Measurements from ENCODE around the gene DOP1A. TPM values are rescaled to one million over a fixed set of nuclear protein-coding genes. Genes with fewer than 3 reads are reported as not detected.

The DOP1A gene
- total RNA-seq, 1 donor from 2014 or later = 29.5 TPM

DNA sequence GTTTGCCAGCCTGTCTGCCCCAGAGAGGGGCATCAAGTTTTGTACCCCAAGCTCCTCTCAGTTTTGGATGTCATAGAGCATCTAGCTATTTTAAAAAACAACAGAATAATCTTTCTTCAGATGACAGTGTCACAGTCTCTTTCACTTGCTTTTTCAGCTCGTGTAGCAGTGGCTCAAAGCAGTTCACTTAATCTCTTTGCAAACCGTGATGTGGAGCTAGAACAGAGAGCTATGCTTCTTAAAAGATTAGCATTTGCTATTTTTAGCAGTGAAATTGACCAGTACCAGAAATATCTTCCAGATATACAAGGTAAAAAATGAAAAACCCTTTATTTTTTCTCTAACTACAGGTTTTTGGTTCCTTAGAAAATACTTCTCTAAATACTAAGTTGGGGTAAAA, 88.3 kb downstream of the DOP1A start:
- H3K4me3 ChIP-seq (ENCODE audit: low read depth, low read length) = no peak overlapping the region
- no peaks in the 10 kb centered on the region for H3K27me3 ChIP-seq (ENCODE audit: control insufficient read depth, insufficient read depth, low read length)
- FAIRE-seq (no peak), DNase-seq (ENCODE audit: low read depth) (no peak)
- TF ChIP-seq, protein P1, sequence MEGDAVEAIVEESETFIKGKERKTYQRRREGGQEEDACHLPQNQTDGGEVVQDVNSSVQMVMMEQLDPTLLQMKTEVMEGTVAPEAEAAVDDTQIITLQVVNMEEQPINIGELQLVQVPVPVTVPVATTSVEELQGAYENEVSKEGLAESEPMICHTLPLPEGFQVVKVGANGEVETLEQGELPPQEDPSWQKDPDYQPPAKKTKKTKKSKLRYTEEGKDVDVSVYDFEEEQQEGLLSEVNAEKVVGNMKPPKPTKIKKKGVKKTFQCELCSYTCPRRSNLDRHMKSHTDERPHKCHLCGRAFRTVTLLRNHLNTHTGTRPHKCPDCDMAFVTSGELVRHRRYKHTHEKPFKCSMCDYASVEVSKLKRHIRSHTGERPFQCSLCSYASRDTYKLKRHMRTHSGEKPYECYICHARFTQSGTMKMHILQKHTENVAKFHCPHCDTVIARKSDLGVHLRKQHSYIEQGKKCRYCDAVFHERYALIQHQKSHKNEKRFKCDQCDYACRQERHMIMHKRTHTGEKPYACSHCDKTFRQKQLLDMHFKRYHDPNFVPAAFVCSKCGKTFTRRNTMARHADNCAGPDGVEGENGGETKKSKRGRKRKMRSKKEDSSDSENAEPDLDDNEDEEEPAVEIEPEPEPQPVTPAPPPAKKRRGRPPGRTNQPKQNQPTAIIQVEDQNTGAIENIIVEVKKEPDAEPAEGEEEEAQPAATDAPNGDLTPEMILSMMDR (IDR thresholded peaks at IDR 0.05; ENCODE audit: insufficient read depth, low read length, severe bottlenecking) = no peak
- H3K36me3 ChIP-seq (ENCODE audit: control insufficient read depth, insufficient read depth, low read length) = peaks cover 8% of the 10 kb centered on the region

DNA sequence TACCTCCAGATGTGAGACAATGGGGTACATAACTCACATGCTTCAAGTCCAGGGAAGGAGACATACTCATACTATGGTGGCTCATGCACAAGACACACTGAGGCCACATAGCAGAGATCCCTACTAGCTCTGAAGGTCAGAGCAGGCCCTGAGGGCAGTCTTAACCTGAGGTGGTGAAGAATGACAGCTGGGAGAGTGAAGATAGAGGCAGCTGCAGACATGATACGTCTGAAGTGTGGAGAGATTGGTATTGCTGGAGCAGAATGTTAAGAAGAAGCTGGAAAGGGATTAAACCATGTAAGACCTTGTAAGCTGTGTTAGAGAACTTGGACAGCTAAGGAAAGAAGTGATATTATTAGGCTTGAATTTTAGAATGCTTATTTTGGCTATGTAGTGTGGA, 92.7 kb downstream of the DOP1A start:
- no peak for DNase-seq (ENCODE audit: low read depth)
- Histone ChIP-seq H3K4me3 (ENCODE audit: low read depth, low read length) (no peak overlapping the region), H3K27me3 (ENCODE audit: control insufficient read depth, insufficient read depth, low read length) (no peaks in the 10 kb centered on the region), H3K36me3 (ENCODE audit: control insufficient read depth, insufficient read depth, low read length) (peaks cover 5% of the 10 kb centered on the region)
- TF ChIP-seq, protein P1 (IDR thresholded peaks at IDR 0.05; ENCODE audit: insufficient read depth, low read length, severe bottlenecking) = no peak
- FAIRE-seq = no peak

DNA sequence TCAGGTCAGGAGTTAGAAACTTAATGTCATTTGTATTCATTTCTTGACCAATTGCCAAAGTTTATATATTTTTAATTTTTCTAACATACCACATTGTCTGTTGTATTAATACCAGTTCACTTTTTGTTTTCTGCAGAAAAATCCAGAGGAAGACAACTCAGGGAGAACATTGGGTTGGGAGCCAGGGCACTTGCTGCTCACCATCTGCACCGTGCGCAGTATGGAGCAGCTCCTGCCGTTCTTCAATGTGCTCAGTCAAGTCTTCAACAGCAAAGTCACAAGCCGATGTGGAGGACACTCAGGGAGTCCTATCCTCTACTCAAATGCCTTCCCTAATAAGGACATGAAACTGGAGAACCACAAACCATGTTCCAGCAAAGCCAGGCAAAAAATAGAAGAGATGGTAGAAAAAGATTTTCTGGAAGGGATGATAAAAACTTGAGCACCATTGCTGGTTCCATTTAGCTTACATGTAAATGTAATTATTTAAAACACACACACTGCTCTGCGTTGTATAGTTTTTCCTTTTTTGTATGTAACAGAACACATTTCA, 100.3 kb downstream of the DOP1A start:
- DNase-seq (ENCODE audit: low read depth) = no peak
- FAIRE-seq = no peak
- Histone ChIP-seq H3K27me3 (ENCODE audit: control insufficient read depth, insufficient read depth, low read length) (no peaks in the 10 kb centered on the region), H3K4me3 (ENCODE audit: low read depth, low read length) (no peak overlapping the region), H3K36me3 (ENCODE audit: control insufficient read depth, insufficient read depth, low read length) (peaks cover 17% of the 10 kb centered on the region)
- TF ChIP-seq, protein P1 (IDR thresholded peaks at IDR 0.05; ENCODE audit: insufficient read depth, low read length, severe bottlenecking) = no peak

DNA sequence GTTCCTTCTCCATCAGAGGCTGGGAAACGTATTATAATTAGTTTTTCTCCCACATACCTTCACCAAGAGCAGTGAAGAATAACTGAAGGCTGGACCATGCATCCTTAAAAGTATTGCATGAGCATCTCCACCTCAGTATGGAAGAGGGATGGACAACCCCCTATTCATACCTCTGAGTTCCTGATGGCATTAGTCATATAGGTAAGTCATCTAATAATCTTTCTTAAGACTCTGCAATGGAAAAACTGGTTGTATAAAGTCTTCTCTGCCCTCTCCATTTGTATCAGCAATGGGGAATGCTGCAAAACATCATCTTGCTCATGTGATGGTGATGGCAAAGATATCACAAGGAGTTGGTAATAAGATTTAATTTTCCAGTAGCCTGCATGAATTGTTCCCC, 101.1 kb downstream of the DOP1A start:
- Histone ChIP-seq H3K27me3 (ENCODE audit: control insufficient read depth, insufficient read depth, low read length) (no peaks in the 10 kb centered on the region), H3K36me3 (ENCODE audit: control insufficient read depth, insufficient read depth, low read length) (peaks cover 18% of the 10 kb centered on the region), H3K4me3 (ENCODE audit: low read depth, low read length) (no peak overlapping the region)
- FAIRE-seq (no peak), DNase-seq (ENCODE audit: low read depth) (peak; percentile 61)
- TF ChIP-seq, protein P1 (IDR thresholded peaks at IDR 0.05; ENCODE audit: insufficient read depth, low read length, severe bottlenecking) = no peak

DNA sequence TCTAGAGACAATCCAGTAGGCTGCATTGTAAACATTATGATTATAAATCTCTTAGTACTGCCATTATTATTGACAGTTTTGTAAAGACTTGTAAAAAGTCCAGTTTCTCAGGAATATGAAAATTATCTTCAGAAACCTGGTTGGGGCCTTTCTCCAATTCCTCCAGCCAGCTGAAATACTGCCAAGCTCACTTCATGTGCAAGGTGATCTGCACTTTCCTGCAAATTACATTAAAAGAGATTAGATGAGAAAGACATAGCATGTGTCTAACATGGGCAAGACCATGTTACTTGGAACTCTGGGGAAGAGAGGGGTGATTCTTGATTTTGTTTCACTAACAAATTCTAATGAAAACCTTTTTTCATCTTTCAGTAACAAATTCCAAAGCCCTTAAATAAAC, 101.6 kb downstream of the DOP1A start:
- Histone ChIP-seq H3K36me3 (ENCODE audit: control insufficient read depth, insufficient read depth, low read length) (peaks cover 19% of the 10 kb centered on the region), H3K27me3 (ENCODE audit: control insufficient read depth, insufficient read depth, low read length) (no peaks in the 10 kb centered on the region), H3K4me3 (ENCODE audit: low read depth, low read length) (no peak overlapping the region)
- no peak for FAIRE-seq
- TF ChIP-seq, protein P1 (IDR thresholded peaks at IDR 0.05; ENCODE audit: insufficient read depth, low read length, severe bottlenecking) = no peak
- no peak for DNase-seq (ENCODE audit: low read depth)

DNA sequence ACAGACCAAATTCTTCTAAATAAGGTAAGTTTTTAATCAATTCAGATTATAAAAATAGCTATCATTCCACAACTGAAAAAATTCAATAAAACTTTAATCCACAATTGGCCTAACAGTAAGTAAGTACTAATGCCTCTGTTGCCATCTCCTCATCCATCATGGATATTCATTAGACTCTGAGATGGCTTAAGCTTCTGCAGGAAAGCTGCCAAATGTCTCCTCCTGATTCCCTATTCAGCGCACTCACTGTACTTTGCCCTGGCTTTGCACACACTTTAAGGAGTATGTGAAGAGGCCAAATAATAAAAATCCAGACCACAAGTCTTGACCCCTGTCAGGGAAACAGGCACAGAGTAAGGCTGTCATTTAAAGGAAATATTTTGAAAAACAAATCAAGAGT, 102.0 kb downstream of the DOP1A start:
- FAIRE-seq (no peak), DNase-seq (ENCODE audit: low read depth) (no peak)
- peaks cover 17% of the 10 kb centered on the region for H3K36me3 ChIP-seq (ENCODE audit: control insufficient read depth, insufficient read depth, low read length)
- H3K4me3 ChIP-seq (ENCODE audit: low read depth, low read length) = no peak overlapping the region
- no peaks in the 10 kb centered on the region for H3K27me3 ChIP-seq (ENCODE audit: control insufficient read depth, insufficient read depth, low read length)
- TF ChIP-seq, protein P1 (IDR thresholded peaks at IDR 0.05; ENCODE audit: insufficient read depth, low read length, severe bottlenecking) = no peak

Measured in bronchial epithelial cell (primary cell).